ENCODE measurements around the gene FKTN. TPM values are rescaled to one million over a fixed set of nuclear protein-coding genes. Genes with fewer than 3 reads are reported as not detected.

FKTN gene
- total and polyA plus RNA-seq, 9 of the 15 experiments (the other 6 are each of a cell fraction or from before 2014, with no cell fraction given): 5.4 to 16.3 (median 10.4) TPM

DNA sequence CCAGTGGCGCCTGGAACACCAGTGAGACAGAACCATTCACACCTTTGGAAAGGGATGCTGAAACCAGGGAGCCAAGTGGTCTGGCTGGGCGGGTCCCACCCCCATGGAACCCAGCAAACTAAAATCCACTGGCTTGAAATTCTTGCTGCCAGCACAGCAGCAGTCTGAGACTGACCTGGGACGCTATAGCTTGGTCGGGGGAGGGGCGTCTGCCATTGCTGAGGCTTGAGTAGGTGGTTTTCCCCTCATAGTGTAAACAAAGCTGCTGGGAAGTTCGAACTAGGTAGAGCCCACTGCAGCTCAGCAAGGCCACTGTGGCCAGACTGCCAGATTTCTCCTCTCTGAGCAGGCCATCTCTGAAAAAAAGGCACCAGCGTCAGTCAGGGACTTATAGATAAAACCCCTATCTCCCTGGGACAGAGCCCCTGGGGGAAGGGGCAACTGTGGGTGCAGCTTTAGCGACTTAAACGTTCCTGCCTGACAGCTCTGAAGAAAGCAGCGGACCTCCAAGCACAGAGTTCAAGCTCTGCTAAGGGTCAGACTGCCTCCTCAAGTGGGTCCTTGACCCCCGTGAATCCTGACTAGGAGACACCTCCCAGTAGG is 42.0 kb upstream of the FKTN start (continued):
- TF ChIP-seq, protein P1, sequence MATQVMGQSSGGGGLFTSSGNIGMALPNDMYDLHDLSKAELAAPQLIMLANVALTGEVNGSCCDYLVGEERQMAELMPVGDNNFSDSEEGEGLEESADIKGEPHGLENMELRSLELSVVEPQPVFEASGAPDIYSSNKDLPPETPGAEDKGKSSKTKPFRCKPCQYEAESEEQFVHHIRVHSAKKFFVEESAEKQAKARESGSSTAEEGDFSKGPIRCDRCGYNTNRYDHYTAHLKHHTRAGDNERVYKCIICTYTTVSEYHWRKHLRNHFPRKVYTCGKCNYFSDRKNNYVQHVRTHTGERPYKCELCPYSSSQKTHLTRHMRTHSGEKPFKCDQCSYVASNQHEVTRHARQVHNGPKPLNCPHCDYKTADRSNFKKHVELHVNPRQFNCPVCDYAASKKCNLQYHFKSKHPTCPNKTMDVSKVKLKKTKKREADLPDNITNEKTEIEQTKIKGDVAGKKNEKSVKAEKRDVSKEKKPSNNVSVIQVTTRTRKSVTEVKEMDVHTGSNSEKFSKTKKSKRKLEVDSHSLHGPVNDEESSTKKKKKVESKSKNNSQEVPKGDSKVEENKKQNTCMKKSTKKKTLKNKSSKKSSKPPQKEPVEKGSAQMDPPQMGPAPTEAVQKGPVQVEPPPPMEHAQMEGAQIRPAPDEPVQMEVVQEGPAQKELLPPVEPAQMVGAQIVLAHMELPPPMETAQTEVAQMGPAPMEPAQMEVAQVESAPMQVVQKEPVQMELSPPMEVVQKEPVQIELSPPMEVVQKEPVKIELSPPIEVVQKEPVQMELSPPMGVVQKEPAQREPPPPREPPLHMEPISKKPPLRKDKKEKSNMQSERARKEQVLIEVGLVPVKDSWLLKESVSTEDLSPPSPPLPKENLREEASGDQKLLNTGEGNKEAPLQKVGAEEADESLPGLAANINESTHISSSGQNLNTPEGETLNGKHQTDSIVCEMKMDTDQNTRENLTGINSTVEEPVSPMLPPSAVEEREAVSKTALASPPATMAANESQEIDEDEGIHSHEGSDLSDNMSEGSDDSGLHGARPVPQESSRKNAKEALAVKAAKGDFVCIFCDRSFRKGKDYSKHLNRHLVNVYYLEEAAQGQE (IDR thresholded peaks at IDR 0.05; ENCODE audit: borderline replicate concordance): no peak
- TF ChIP-seq, protein P1 (CRISPR knock-in tag; IDR thresholded peaks at IDR 0.05; ENCODE audit: low read depth): no peak
- TF ChIP-seq ZC3H8 (IDR thresholded peaks at IDR 0.05) (no peak), HMGN3 (IDR thresholded peaks at IDR 0.05; ENCODE audit: borderline replicate concordance, extremely low read depth, insufficient read length, low read depth, low read length) (no peak), ZNF584 (CRISPR knock-in tag; IDR thresholded peaks at IDR 0.05; ENCODE audit: low read depth) (no peak), ZNF76 (CRISPR knock-in tag; IDR thresholded peaks at IDR 0.05; ENCODE audit: borderline replicate concordance) (no peak)
- TF ChIP-seq, protein P2, sequence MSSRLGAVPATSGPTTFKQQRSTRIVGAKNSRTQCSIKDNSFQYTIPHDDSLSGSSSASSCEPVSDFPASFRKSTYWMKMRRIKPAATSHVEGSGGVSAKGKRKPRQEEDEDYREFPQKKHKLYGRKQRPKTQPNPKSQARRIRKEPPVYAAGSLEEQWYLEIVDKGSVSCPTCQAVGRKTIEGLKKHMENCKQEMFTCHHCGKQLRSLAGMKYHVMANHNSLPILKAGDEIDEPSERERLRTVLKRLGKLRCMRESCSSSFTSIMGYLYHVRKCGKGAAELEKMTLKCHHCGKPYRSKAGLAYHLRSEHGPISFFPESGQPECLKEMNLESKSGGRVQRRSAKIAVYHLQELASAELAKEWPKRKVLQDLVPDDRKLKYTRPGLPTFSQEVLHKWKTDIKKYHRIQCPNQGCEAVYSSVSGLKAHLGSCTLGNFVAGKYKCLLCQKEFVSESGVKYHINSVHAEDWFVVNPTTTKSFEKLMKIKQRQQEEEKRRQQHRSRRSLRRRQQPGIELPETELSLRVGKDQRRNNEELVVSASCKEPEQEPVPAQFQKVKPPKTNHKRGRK (tag; IDR thresholded peaks at IDR 0.05): no peak
